Smooth muscle cell (in vitro differentiated cells): ENCODE results near the gene GAS7. TPM values are rescaled to one million over a fixed set of nuclear protein-coding genes. Genes with fewer than 3 reads are reported as not detected.

Source experiments
- DNase-seq: peaks from one replicate; lab custom pipeline; 2025; ENCODE audit not compliant: unreplicated experiment; lab: John Stamatoyannopoulos, UW
- H2AFZ ChIP-seq: fragments of 200-600 bp; sonication (generic); 2 replicates; pipeline ENCODE4 v1.6.0; 2016; ENCODE audit warnings: antibody characterized with exemption, low read depth, mild to moderate bottlenecking
- H3F3A ChIP-seq: fragments of 200-600 bp; sonication (generic); 2 replicates; pipeline ENCODE4 v1.6.0; 2017; ENCODE audit warnings: antibody characterized with exemption, low read depth
- H3K27ac ChIP-seq: fragments of 200-600 bp; sonication (generic); 2 replicates; pipeline ENCODE4 v1.5.1; 2016; ENCODE audit warnings: low read depth, mild to moderate bottlenecking
- H3K27me3 ChIP-seq: fragments of 200-600 bp; sonication (generic); 2 replicates; pipeline ENCODE4 v1.6.1; 2016; ENCODE audit warnings: low read depth, mild to moderate bottlenecking
- H3K36me3 ChIP-seq: fragments of 200-600 bp; sonication (generic); 2 replicates; pipeline ENCODE4 v1.5.1; 2016; ENCODE audit warnings: low read depth
- H3K4me1 ChIP-seq: fragments of 200-600 bp; sonication (generic); 2 replicates; pipeline ENCODE4 v1.5.1; 2016; ENCODE audit warnings: low read depth
- H3K4me2 ChIP-seq: fragments of 200-600 bp; sonication (generic); 2 replicates; pipeline ENCODE4 v1.6.0; 2016; ENCODE audit warnings: mild to moderate bottlenecking
- H3K4me3 ChIP-seq: fragments of 200-600 bp; sonication (generic); 2 replicates; pipeline ENCODE4 v1.5.1; 2016; ENCODE audit warnings: mild to moderate bottlenecking
- H3K79me2 ChIP-seq: fragments of 200-600 bp; sonication (generic); 2 replicates; pipeline ENCODE4 v1.6.0; 2016; ENCODE audit warnings: low read depth, mild to moderate bottlenecking
- H3K9ac ChIP-seq: fragments of 200-600 bp; sonication (generic); 2 replicates; pipeline ENCODE4 v1.6.0; 2016; ENCODE audit warnings: low read depth
- H3K9me3 ChIP-seq: fragments of 200-600 bp; sonication (generic); replicated peaks from 2 replicates; pipeline ENCODE4 v1.5.1; 2016; ENCODE audit warnings: low read depth
- H4K20me1 ChIP-seq: fragments of 200-600 bp; sonication (generic); 2 replicates; pipeline ENCODE4 v1.6.0; 2016; ENCODE audit warnings: low read depth
- CTCF ChIP-seq: fragments of 200-600 bp; sonication (generic); IDR thresholded peaks from 2 replicates; pipeline ENCODE4 v1.5.1; 2017; ENCODE audit warnings: borderline replicate concordance, mild to moderate bottlenecking, antibody characterized with exemption; ENCODE audit not compliant: insufficient read depth, poor library complexity, severe bottlenecking
- WGBS: methylation state at CpG from one replicate; pipeline ENCODE4 v1.1.7; 2016; ENCODE audit warnings: low lambda C conversion rate; 5-methylcytosine and 5-hydroxymethylcytosine counted together
- polyA plus RNA-seq: library from polyadenylated mRNA; unstranded; fragments of >200 nt; fragmentation: Nextera tagmentation; extraction: Ambion mirVana; gene quantifications from 2 replicates; pipeline ENCODE4 v1.2.1, GENCODE V29; 2016
- total RNA-seq: library from RNA; depleted of rRNA; stranded (reverse); fragments of >200 nt; gene quantifications from 2 replicates; pipeline ENCODE4 v1.2.3, GENCODE V29; 2014

The GAS7 gene
- total and polyA plus RNA-seq, 2 experiments from 2014 or later: 86.8 to 103 TPM

GRCh38 chr17:10144982-10145381, 53.4 kb downstream of the GAS7 start:
- Histone ChIP-seq H2AFZ (no peak overlapping the region), H3K4me3 (no peak overlapping the region), H3K4me1 (peaks cover 11% of the 10 kb centered on the region), H3K27me3 (no peaks in the 10 kb centered on the region), H3K79me2 (peaks cover 94% of the 10 kb centered on the region), H3K4me2 (peak overlapping the region; percentile 33), H3K9me3 (no peaks in the 10 kb centered on the region), H3F3A (peaks cover 19% of the 10 kb centered on the region), H3K36me3 (no peaks in the 10 kb centered on the region), H3K27ac (peak overlapping the region; percentile 73), H4K20me1 (peaks cover 53% of the 10 kb centered on the region), H3K9ac (no peak overlapping the region)
- TF ChIP-seq CTCF: no peak
- WGBS: 43% methylated on average over 7 of the region's 7 CpGs
- DNase-seq: no peak

GRCh38 chr17:10144456-10144855, 54.0 kb downstream of the GAS7 start:
- H3K27ac ChIP-seq: peak overlapping the region; percentile 73
- 70% methylated on average over 6 of the region's 6 CpGs for WGBS

GRCh38 chr17:10141436-10141835, 57.0 kb downstream of the GAS7 start:
- no peak overlapping the region for H3K9ac ChIP-seq
- peaks cover 18% of the 10 kb centered on the region for H3K4me1 ChIP-seq
- H3K79me2 ChIP-seq: peaks cover 92% of the 10 kb centered on the region
- 81% methylated on average over 2 of the region's 2 CpGs for WGBS
- H4K20me1 ChIP-seq: peaks cover 38% of the 10 kb centered on the region
- H3K4me3 ChIP-seq: no peak overlapping the region
- no peak overlapping the region for H2AFZ ChIP-seq
- no peaks in the 10 kb centered on the region for H3K27me3 ChIP-seq
- peak overlapping the region; percentile 87 for H3K27ac ChIP-seq
- TF ChIP-seq CTCF: no peak
- H3F3A ChIP-seq: peaks cover 14% of the 10 kb centered on the region
- no peak for DNase-seq
- H3K4me2 ChIP-seq: peak overlapping the region; percentile 38
- no peaks in the 10 kb centered on the region for H3K36me3 ChIP-seq
- no peaks in the 10 kb centered on the region for H3K9me3 ChIP-seq

More at GRCh38 chr17:10144456-10144855, 54.0 kb downstream of the GAS7 start:
- H4K20me1 ChIP-seq: peaks cover 48% of the 10 kb centered on the region
- no peak for DNase-seq
- H3K4me2 ChIP-seq: peak overlapping the region; percentile 33
- peaks cover 11% of the 10 kb centered on the region for H3K4me1 ChIP-seq
- no peak overlapping the region for H2AFZ ChIP-seq
- H3K36me3 ChIP-seq: no peaks in the 10 kb centered on the region
- H3K27me3 ChIP-seq: no peaks in the 10 kb centered on the region
- H3K4me3 ChIP-seq: no peak overlapping the region
- no peaks in the 10 kb centered on the region for H3K9me3 ChIP-seq
- H3F3A ChIP-seq: peaks cover 15% of the 10 kb centered on the region
- H3K9ac ChIP-seq: no peak overlapping the region
- peaks cover 92% of the 10 kb centered on the region for H3K79me2 ChIP-seq
- no peak for TF ChIP-seq CTCF

GRCh38 chr17:10139577-10139976, 58.8 kb downstream of the GAS7 start:
- Histone ChIP-seq H3K27me3 (no peaks in the 10 kb centered on the region), H2AFZ (no peak overlapping the region), H3K4me2 (peak overlapping the region; percentile 38), H3K36me3 (no peaks in the 10 kb centered on the region), H3K27ac (peak overlapping the region; percentile 87), H3K4me3 (no peak overlapping the region), H3K4me1 (peaks cover 9% of the 10 kb centered on the region), H3K79me2 (peaks cover 80% of the 10 kb centered on the region), H3F3A (peaks cover 14% of the 10 kb centered on the region), H4K20me1 (peaks cover 19% of the 10 kb centered on the region), H3K9ac (no peak overlapping the region), H3K9me3 (no peaks in the 10 kb centered on the region)
- DNase-seq: no peak
- 22% methylated on average over 2 of the region's 2 CpGs for WGBS
- no peak for TF ChIP-seq CTCF
